Measurements from ENCODE around the gene MALAT1.

The MALAT1 gene

GRCh38 chr11:65479184-65480145, 19.4 kb upstream of the MALAT1 start:
- DNase-seq: peak; percentile 65

DNA sequence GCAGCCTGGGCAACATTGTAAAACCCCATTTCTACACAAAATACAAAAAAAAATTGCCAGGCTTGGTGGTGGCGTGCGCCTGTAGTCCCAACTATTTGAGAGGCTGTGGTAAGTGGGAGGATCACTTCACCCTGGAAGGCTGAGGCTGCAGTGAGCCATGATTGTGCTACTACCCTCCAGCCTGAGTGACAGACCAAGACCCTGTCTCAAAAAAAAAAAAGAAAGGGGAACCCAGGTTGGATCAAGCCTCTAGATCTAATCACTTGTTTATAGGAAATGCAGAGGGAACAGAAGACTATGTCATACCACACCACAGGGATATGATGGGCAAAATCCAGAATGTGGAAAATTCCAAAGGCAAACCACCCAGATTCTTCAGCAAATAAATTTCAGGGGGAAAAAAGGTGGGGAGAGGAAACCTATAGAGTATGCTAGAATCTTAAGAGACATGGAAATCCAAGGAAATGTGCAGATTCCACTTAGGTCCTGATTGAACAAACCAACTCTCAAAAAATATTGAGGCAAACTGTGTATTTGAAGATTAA, 16.5 kb upstream of the MALAT1 start:
- no peak for DNase-seq

GRCh38 chr11:65485920-65486219, 13.0 kb upstream of the MALAT1 start:
- no peak for DNase-seq

GRCh38 chr11:65486570-65487466, 12.0 kb upstream of the MALAT1 start:
- DNase-seq: no peak

DNA sequence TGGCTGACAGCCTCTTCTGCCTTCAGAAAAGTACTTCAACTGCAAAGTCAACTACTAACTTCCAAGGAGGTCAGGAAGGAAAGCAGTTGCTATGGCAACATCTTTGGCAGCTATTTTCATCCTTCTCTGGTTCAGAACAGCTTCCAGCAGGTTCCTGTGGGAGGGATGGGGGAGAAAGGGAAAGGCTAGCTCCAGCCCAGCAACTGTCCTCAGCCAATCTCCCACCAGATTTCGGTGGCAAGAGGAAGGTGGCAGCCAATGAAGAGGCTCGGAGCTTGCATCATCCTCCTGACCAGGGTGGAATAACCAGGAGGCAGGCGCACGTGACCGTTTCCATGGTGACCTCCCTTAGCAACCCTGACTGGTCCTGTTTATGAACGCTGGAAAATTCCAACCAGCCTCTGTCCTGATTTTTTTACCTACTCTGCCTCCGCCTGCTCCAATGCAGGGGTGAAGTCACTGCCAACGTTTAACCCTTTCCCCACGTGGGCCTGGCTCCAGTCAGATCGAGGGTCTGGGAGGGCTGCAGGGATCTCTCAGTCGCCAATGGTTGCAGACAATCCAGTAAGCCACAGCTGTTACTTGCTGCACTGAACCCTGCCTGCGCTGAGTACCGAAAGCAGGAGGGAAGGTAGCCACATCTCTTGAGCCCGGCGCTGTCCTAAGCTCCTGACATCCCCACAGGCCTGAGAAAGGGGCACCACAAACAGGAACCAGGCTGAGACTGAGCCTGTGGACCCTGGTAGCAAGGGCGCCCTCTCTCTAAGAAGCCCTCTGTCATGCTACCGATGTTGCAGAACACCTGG, 11.2 kb upstream of the MALAT1 start:
- peak; percentile 99 for DNase-seq

GRCh38 chr11:65488273-65489034, 10.4 kb upstream of the MALAT1 start:
- peak; percentile 35 for DNase-seq

GRCh38 chr11:65489035-65489705, 9.7 kb upstream of the MALAT1 start:
- DNase-seq: no peak

DNA sequence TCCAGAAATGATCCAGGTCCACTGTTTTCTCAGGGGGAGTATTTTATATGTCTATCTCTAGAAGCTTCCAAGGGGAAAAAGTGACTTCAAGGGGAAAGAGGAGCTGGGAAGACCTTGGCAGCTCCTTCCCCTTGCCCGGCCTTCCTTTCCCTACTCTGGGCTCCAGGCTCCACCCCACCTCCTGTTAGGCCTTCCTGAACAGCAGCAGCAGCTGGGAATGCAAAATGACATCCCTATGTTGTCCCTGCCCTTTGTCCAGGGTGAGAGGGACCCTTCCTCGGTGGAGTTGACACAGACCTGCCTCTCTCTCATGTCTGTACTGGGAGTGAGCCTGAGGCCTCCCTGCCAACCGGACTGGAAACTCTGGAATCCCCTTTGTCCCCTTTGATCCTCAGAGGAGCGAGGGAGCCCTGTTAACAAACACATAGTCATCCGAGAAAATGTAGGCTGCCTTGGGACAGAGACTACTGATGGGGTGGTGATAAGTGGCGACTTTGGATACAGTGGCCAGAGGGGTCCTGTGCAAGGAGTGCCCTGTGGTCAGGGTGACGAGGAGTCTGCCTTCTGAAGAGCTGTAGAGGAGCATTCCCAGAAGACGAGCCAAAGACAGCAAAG, 9.0 kb upstream of the MALAT1 start:
- peak; percentile 66 for DNase-seq

- DNase-seq: no peak
Measured at GRCh38 chr11:65491163-65491465, 7.7 kb upstream of the MALAT1 start.

GRCh38 chr11:65491614-65492386, 7.0 kb upstream of the MALAT1 start:
- DNase-seq: peak; percentile 66

DNA sequence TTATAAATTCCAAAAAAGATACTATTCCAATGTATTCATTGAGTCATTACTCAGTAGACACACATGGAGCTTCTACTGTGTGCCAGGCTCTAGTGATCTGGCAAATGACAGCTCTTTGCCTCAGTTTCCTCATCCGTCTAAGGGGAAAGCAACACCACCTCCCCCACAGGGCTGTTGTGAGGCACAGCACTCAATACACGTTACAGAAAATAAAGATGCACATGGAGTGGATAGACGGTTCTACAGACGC, 6.5 kb upstream of the MALAT1 start:
- no peak for DNase-seq

- DNase-seq: peak; percentile 27
Measured at GRCh38 chr11:65492637-65493366, 6.0 kb upstream of the MALAT1 start.

DNA sequence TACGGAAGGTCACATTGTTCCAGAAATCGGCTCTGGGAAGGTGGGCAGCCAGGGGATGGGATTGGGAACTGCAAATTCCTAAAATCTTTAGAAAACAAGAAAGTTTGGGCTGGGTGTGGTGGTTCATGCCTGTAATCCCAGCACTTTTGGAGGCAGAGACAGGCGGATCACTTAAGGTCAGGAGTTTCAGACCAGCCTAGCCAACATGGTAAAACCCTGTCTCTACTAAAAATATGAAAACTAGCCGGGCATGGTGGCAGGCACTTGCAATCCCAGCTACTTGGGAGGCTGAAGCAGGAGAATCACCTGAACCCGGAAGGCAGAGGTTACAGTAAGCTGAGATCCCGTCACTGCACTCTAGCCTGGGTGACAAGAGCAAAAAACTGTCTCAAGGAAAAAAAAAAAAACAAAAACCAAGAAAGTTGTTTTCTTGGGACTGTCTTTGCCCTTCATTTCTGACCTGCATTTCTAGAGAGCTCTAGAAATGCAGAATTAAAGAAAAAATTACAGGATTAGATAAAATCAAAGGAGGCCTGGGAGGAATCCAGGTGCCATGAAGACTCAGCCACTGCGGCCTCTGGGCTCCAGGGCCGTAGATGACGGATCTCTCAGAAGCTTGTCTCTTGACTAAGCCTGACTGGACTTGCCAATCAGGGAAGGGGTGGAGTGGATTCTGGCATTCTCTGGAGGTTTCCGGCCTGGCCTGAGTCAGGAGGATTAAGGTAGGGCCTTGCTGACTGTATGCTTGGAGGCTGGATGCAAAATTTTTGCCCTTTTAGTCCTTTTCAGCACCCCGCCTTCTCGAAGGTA, 5.3 kb upstream of the MALAT1 start:
- peak; percentile 34 for DNase-seq

DNA sequence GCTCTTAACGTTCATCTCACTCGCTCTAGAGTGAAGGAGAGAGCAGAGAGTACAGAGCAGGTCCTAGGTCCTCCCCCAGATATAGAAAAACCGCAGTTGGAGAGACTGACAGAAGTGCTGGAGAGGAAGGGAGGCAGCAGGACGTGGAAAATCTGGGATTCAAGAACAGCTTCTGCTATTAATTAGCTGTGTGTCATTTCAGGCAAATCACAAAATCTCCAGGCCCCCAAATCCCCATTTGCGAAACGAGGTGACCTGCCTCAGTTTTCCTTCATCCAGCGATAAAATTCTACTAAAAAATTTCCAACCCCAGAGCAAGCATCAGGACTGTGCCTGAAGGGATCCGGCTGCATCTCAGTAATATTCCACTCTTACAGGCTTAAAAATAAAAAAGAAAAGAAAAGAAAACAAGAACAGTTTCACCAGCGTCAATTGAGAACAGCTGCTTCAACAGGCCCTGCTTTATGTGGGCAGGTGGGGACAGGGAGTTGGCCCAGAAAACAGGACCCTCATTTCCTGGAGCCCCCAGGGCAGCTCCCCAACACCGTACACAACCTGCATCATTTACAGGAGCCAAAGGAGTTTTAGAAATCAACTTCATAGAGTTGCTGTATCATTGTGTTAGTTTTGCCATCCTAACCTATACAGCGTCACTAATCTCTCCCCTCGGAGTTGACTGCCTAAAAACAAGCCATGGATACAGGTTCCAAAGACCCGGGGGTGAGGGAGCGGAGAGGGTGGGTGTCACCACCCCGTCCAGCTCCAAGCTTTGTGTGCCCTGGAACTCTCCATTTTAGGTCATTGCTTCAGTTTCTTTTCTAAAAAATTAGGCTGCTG, 2.3 kb upstream of the MALAT1 start:
- peak; percentile 67 for DNase-seq

GRCh38 chr11:65497141-65498041, 1.5 kb upstream of the MALAT1 start:
- peak; percentile 99 for DNase-seq

DNA sequence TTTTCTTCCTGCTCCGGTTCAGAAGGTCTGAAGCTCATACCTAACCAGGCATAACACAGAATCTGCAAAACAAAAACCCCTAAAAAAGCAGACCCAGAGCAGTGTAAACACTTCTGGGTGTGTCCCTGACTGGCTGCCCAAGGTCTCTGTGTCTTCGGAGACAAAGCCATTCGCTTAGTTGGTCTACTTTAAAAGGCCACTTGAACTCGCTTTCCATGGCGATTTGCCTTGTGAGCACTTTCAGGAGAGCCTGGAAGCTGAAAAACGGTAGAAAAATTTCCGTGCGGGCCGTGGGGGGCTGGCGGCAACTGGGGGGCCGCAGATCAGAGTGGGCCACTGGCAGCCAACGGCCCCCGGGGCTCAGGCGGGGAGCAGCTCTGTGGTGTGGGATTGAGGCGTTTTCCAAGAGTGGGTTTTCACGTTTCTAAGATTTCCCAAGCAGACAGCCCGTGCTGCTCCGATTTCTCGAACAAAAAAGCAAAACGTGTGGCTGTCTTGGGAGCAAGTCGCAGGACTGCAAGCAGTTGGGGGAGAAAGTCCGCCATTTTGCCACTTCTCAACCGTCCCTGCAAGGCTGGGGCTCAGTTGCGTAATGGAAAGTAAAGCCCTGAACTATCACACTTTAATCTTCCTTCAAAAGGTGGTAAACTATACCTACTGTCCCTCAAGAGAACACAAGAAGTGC, 661 bp upstream of the MALAT1 start:
- peak; percentile 76 for DNase-seq

GRCh38 chr11:65498727-65498976, 193 bp upstream of the MALAT1 start:
- DNase-seq: no peak

Data from NCI-H82 (cell line).